Osteoblast (primary cell): ENCODE data around the gene RAC2. TPM values are rescaled to one million over a fixed set of nuclear protein-coding genes. Genes with fewer than 3 reads are reported as not detected.

Experiments used
- DNase-seq: peaks from one replicate; pipeline ENCODE4 v3.0.0; 2011; ENCODE audit warnings: low spot score, mixed read lengths; ENCODE audit not compliant: insufficient read length; ENCODE audit errors: missing footprints
- H2AFZ ChIP-seq: 2 replicates; pipeline ENCODE4 v1.6.0; 2011; ENCODE audit warnings: mild to moderate bottlenecking, low read length
- H3K27ac ChIP-seq: 2 replicates; pipeline ENCODE4 v1.5.1; 2011; ENCODE audit warnings: mild to moderate bottlenecking, low read depth, low read length, moderate library complexity
- H3K27me3 ChIP-seq: 2 replicates; pipeline ENCODE4 v1.6.0; 2012; ENCODE audit warnings: mild to moderate bottlenecking, control low read depth, inconsistent platforms, low read length, moderate library complexity; ENCODE audit not compliant: insufficient read depth
- H3K36me3 ChIP-seq: 2 replicates; pipeline ENCODE4 v1.5.1; 2011; ENCODE audit warnings: mild to moderate bottlenecking, low read length, control low read depth, moderate library complexity; ENCODE audit not compliant: insufficient read depth
- H3K4me1 ChIP-seq: 2 replicates; pipeline ENCODE4 v1.5.1; 2011; ENCODE audit warnings: mild to moderate bottlenecking, low read length, control low read depth, moderate library complexity; ENCODE audit not compliant: insufficient read depth
- H3K4me2 ChIP-seq: 2 replicates; pipeline ENCODE4 v1.6.0; 2011; ENCODE audit warnings: mild to moderate bottlenecking, low read length; ENCODE audit not compliant: insufficient read depth
- H3K4me3 ChIP-seq: fragments of 200-600 bp; sonication (generic); 3 replicates; pipeline ENCODE4 v1.5.1; 2012; ENCODE audit warnings: mild to moderate bottlenecking, low read length, inconsistent platforms; ENCODE audit not compliant: insufficient read depth
- H3K79me2 ChIP-seq: 2 replicates; pipeline ENCODE4 v1.6.0; 2012; ENCODE audit warnings: mild to moderate bottlenecking, low read length, control low read depth, inconsistent platforms; ENCODE audit not compliant: insufficient read depth
- H3K9me3 ChIP-seq: 2 replicates; pipeline ENCODE4 v1.5.1; 2011; ENCODE audit warnings: low read depth, low read length, control low read depth
- H4K20me1 ChIP-seq: 2 replicates; pipeline ENCODE4 v1.6.0; 2012; ENCODE audit warnings: mild to moderate bottlenecking, low read length, control low read depth; ENCODE audit not compliant: insufficient read depth
- CTCF ChIP-seq: IDR thresholded peaks from 2 replicates; pipeline ENCODE4 v1.5.1; 2011; ENCODE audit warnings: mild to moderate bottlenecking, low read depth, low read length, moderate library complexity; ENCODE audit errors: extremely low read depth
- total RNA-seq: library from RNA; depleted of rRNA; stranded (reverse); fragments of >200 nt; gene quantifications from 2 replicates; pipeline ENCODE4 v1.2.3, GENCODE V29; 2012

RAC2 gene
- total RNA-seq, 1 donor: 14.5 TPM

GRCh38 chr22:37214731-37215030, 29.4 kb downstream of the RAC2 start:
- Histone ChIP-seq H3K4me2 (no peak overlapping the region), H3K27ac (no peak overlapping the region), H3K4me1 (peaks cover 7% of the 10 kb centered on the region), H3K79me2 (no peaks in the 10 kb centered on the region), H3K27me3 (peaks cover 45% of the 10 kb centered on the region), H2AFZ (no peak overlapping the region), H4K20me1 (peaks cover 3% of the 10 kb centered on the region), H3K9me3 (no peaks in the 10 kb centered on the region), H3K4me3 (no peak overlapping the region), H3K36me3 (no peaks in the 10 kb centered on the region)
- DNase-seq: peak; percentile 11
- no peak for TF ChIP-seq CTCF

- Histone ChIP-seq H3K9me3 (no peaks in the 10 kb centered on the region), H3K4me3 (no peak overlapping the region), H3K79me2 (no peaks in the 10 kb centered on the region), H3K27ac (no peak overlapping the region), H3K36me3 (no peaks in the 10 kb centered on the region), H2AFZ (no peak overlapping the region), H3K4me1 (peaks cover 7% of the 10 kb centered on the region), H3K27me3 (peaks cover 45% of the 10 kb centered on the region), H3K4me2 (no peak overlapping the region), H4K20me1 (peaks cover 3% of the 10 kb centered on the region)
- TF ChIP-seq CTCF: no peak
- DNase-seq: peak; percentile 49
Observed at GRCh38 chr22:37213941-37214730, 29.9 kb downstream of the RAC2 start.

- Histone ChIP-seq H3K4me3 (no peak overlapping the region), H4K20me1 (peaks cover 3% of the 10 kb centered on the region), H3K27me3 (peaks cover 41% of the 10 kb centered on the region), H3K36me3 (no peaks in the 10 kb centered on the region), H3K9me3 (no peaks in the 10 kb centered on the region), H3K4me2 (no peak overlapping the region), H3K4me1 (peaks cover 7% of the 10 kb centered on the region), H2AFZ (no peak overlapping the region), H3K79me2 (no peaks in the 10 kb centered on the region), H3K27ac (no peak overlapping the region)
- DNase-seq: peak; percentile 56
- TF ChIP-seq CTCF: no peak
Observed at GRCh38 chr22:37213218-37213855, 30.7 kb downstream of the RAC2 start.

- Histone ChIP-seq H3K4me1 (peaks cover 7% of the 10 kb centered on the region), H3K79me2 (no peaks in the 10 kb centered on the region), H3K27me3 (peaks cover 36% of the 10 kb centered on the region), H3K9me3 (no peaks in the 10 kb centered on the region), H4K20me1 (peaks cover 3% of the 10 kb centered on the region), H2AFZ (no peak within 1 kb of the TSS), H3K27ac (no peak within 1 kb of the TSS), H3K4me2 (no peak within 1 kb of the TSS), H3K36me3 (no peaks in the 10 kb centered on the region), H3K4me3 (no peak within 1 kb of the TSS)
- peak; percentile 86 for DNase-seq
- no peak for TF ChIP-seq CTCF
Observed at GRCh38 chr22:37212174-37212906, 31.7 kb downstream of the RAC2 start, which contains the start of gene SSTR3. Gene SSTR3 (minus strand): TSS chr22:37212477. CDS start chr22:37207803, 4,674 bp downstream.
